ENCODE measurements around the gene HSPBP1.
A peak's percentile ranks its signal among the peaks of the same experiment; 100 is the strongest.

HSPBP1 gene

GRCh38 chr19:55304980-55305379 is 25.1 kb upstream of the HSPBP1 start:
- DNase-seq: no peak

- DNase-seq: peak; percentile 31 to 41
Measured at GRCh38 chr19:55304279-55304978, 24.5 kb upstream of the HSPBP1 start.

- no peak for DNase-seq
Measured at GRCh38 chr19:55303477-55303876, 23.6 kb upstream of the HSPBP1 start.

- no peak for DNase-seq
Measured at GRCh38 chr19:55302318-55302703, 22.4 kb upstream of the HSPBP1 start.

- peak; percentile 98 for DNase-seq
Measured at GRCh38 chr19:55301459-55302317, 21.8 kb upstream of the HSPBP1 start.

- no peak for DNase-seq
Measured at GRCh38 chr19:55300886-55301458, 21.1 kb upstream of the HSPBP1 start.

- no peak for DNase-seq
Measured at GRCh38 chr19:55299991-55300390, 20.1 kb upstream of the HSPBP1 start.

- DNase-seq: no peak
Measured at GRCh38 chr19:55297267-55297666, 17.4 kb upstream of the HSPBP1 start.

- DNase-seq: no peak
Measured at GRCh38 chr19:55289117-55289796, 9.3 kb upstream of the HSPBP1 start.

- DNase-seq: no peak
Measured at GRCh38 chr19:55287361-55288079, 7.6 kb upstream of the HSPBP1 start.

- no peak for DNase-seq
Measured at GRCh38 chr19:55285229-55285890, 5.5 kb upstream of the HSPBP1 start.

- DNase-seq: no peak
Measured at GRCh38 chr19:55284405-55285058, 4.6 kb upstream of the HSPBP1 start.

- peak; percentile 43 to 56 for DNase-seq
Measured at GRCh38 chr19:55283548-55284377, 3.9 kb upstream of the HSPBP1 start, which contains the start of gene BRSK1. BRSK1 (plus strand) TSS chr19:55283997; CDS start chr19:55284443, 446 bp downstream.

- no peak for DNase-seq
Measured at GRCh38 chr19:55279340-55279739, 570 bp downstream of the HSPBP1 start.

- DNase-seq: no peak
Measured at GRCh38 chr19:55278391-55279135, 1.3 kb downstream of the HSPBP1 start.

GRCh38 chr19:55277494-55277893 is 2.4 kb downstream of the HSPBP1 start:
- no peak for DNase-seq

- no peak for DNase-seq
Measured at GRCh38 chr19:55276720-55277430, 3.0 kb downstream of the HSPBP1 start.

GRCh38 chr19:55275851-55276719 is 3.8 kb downstream of the HSPBP1 start:
- DNase-seq: no peak

Measured in activated CD4-positive, alpha-beta T cell treated with anti-CD3 and anti-CD28 coated beads, Interleukin-2, amount 50 U/mL, for 48 hours (primary cell).